OCI-LY1 (cell line): Measurements from ENCODE around the gene BCKDHB.
"Not testable (repeated sequence)": the region's sequence is repeated elsewhere in the genome, so short reads cannot be mapped to it uniquely, and the experiment has no call there.

Experiments used
- H2AFZ ChIP-seq: fragments of 200-600 bp; sonication (generic), shearing (Covaris generic); 2 replicates; pipeline ENCODE4 v1.6.0; 2014; ENCODE audit warnings: antibody characterized with exemption, mild to moderate bottlenecking, low read length
- H3F3A ChIP-seq: fragments of 200-600 bp; sonication (generic), shearing (Covaris generic); 2 replicates; pipeline ENCODE4 v1.6.0; 2014; ENCODE audit warnings: mild to moderate bottlenecking, antibody characterized with exemption, low read length, moderate library complexity; ENCODE audit not compliant: insufficient read depth
- H3K27ac ChIP-seq: fragments of 200-600 bp; sonication (generic); 2 replicates; pipeline ENCODE4 v1.5.1; 2014; ENCODE audit warnings: low read length, mixed run types, mild to moderate bottlenecking, low read depth; ENCODE audit not compliant: poor library complexity, severe bottlenecking
- H3K27me3 ChIP-seq: fragments of 200-600 bp; sonication (generic); 2 replicates; pipeline ENCODE4 v1.6.0; 2014; ENCODE audit warnings: antibody characterized with exemption, mild to moderate bottlenecking, low read length, moderate library complexity; ENCODE audit not compliant: insufficient read depth
- H3K36me3 ChIP-seq: fragments of 200-600 bp; sonication (generic); 2 replicates; pipeline ENCODE4 v1.6.1; 2014; ENCODE audit warnings: mild to moderate bottlenecking, antibody characterized with exemption, low read length, moderate library complexity, mixed read lengths; ENCODE audit not compliant: insufficient read depth
- H3K4me1 ChIP-seq: fragments of 200-600 bp; sonication (generic); 2 replicates; pipeline ENCODE4 v1.5.1; 2014; ENCODE audit warnings: mild to moderate bottlenecking, low read length, moderate library complexity; ENCODE audit not compliant: insufficient read depth, severe bottlenecking
- H3K4me2 ChIP-seq: fragments of 200-600 bp; sonication (generic), shearing (Covaris generic); 2 replicates; pipeline ENCODE4 v1.6.1; 2014; ENCODE audit warnings: low read length
- H3K4me3 ChIP-seq: fragments of 200-600 bp; sonication (generic); 2 replicates; pipeline ENCODE4 v1.5.1; 2014; ENCODE audit warnings: low read length, low read depth, mild to moderate bottlenecking, mixed read lengths; ENCODE audit not compliant: poor library complexity, severe bottlenecking
- H3K79me2 ChIP-seq: fragments of 200-600 bp; shearing (Covaris generic); 2 replicates; pipeline ENCODE4 v1.6.1; 2016; ENCODE audit warnings: mixed run types, low read length, mixed read lengths; ENCODE audit not compliant: insufficient read depth
- H3K9ac ChIP-seq: fragments of 200-600 bp; sonication (generic), shearing (Covaris generic); 2 replicates; pipeline ENCODE4 v1.6.1; 2014; ENCODE audit warnings: mild to moderate bottlenecking, low read length, mixed read lengths
- H3K9me2 ChIP-seq: fragments of 200-600 bp; sonication (generic), shearing (Covaris generic); 2 replicates; pipeline ENCODE4 v1.6.1; 2014; ENCODE audit warnings: low read depth, mild to moderate bottlenecking, low read length, mixed read lengths
- H3K9me3 ChIP-seq: fragments of 200-600 bp; shearing (Covaris generic); 2 replicates; pipeline ENCODE4 v1.6.1; 2014; ENCODE audit warnings: low read length, mixed read lengths
- H4K20me1 ChIP-seq: fragments of 200-600 bp; sonication (generic), shearing (Covaris generic); 2 replicates; pipeline ENCODE4 v1.6.0; 2016; ENCODE audit warnings: mild to moderate bottlenecking, low read length; ENCODE audit not compliant: insufficient read depth
- EZH2 ChIP-seq: fragments of 200-600 bp; sonication (generic), shearing (Covaris generic); IDR thresholded peaks from 2 replicates; pipeline ENCODE4 v1.8.0; 2017; ENCODE audit warnings: borderline replicate concordance, mixed run types, mild to moderate bottlenecking, antibody characterized with exemption, low read length, moderate library complexity, mixed read lengths
- TF ChIP-seq, protein P1 (sequence below): fragments of 200-600 bp; sonication (generic), shearing (Covaris generic); IDR thresholded peaks from 2 replicates; pipeline ENCODE4 v1.5.1; 2017; ENCODE audit warnings: mild to moderate bottlenecking, antibody characterized with exemption, low read length, moderate library complexity, mixed read lengths

BCKDHB gene

DNA sequence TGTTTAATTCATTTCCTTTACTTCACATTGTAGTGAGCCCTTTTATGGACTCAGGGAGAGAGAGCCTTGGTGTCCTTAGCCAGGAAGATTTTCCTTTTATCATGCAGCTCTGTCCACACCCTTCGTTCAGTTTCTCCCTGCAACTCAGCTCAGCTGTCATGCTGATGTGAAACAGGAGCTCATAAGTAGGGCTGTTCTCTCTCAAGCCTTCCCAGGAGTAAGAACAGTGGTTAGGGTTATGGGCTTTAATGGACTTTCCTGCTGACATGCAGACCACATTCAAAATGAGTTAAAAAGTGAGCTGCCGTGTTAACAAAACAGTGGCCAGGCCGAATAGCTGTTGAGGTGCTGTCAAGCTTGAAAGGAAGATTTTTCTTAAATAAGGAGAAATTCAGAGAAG is 104.1 kb downstream of the BCKDHB start:
- no peak overlapping the region for H3K4me2 ChIP-seq
- H3K27ac ChIP-seq: peak overlapping the region; percentile 16
- H3K4me3 ChIP-seq: no peak overlapping the region

DNA sequence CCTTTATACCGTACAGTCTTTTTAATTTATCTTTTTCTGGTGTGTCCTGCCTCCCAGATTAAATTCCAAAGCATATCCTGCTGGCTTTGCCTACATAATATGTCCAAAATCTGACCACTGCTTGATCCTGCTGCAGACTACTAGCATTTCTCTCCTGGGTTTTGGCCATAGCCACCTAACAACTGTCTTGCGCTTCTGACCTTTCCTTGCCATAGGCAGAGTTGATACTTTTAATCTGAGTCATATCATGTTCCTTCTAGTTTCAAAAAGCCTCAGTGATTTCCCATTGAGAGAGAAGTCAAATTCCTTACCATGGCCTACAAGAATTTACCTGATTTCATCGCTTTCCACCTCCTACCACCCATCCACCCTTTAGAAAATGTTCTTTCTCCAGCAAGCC is 104.8 kb downstream of the BCKDHB start:
- Histone ChIP-seq H3K4me3 (no peak overlapping the region), H3K27me3 (no peaks in the 10 kb centered on the region), H3K9me2 (no peaks in the 10 kb centered on the region), H3K27ac (peak overlapping the region; percentile 49), H2AFZ (no peak overlapping the region), H3K79me2 (no peaks in the 10 kb centered on the region), H4K20me1 (no peaks in the 10 kb centered on the region), H3F3A (no peaks in the 10 kb centered on the region), H3K9me3 (no peaks in the 10 kb centered on the region), H3K4me2 (no peak overlapping the region), H3K4me1 (peaks cover 12% of the 10 kb centered on the region), H3K36me3 (no peaks in the 10 kb centered on the region), H3K9ac (no peak overlapping the region)
- TF ChIP-seq, protein P1, sequence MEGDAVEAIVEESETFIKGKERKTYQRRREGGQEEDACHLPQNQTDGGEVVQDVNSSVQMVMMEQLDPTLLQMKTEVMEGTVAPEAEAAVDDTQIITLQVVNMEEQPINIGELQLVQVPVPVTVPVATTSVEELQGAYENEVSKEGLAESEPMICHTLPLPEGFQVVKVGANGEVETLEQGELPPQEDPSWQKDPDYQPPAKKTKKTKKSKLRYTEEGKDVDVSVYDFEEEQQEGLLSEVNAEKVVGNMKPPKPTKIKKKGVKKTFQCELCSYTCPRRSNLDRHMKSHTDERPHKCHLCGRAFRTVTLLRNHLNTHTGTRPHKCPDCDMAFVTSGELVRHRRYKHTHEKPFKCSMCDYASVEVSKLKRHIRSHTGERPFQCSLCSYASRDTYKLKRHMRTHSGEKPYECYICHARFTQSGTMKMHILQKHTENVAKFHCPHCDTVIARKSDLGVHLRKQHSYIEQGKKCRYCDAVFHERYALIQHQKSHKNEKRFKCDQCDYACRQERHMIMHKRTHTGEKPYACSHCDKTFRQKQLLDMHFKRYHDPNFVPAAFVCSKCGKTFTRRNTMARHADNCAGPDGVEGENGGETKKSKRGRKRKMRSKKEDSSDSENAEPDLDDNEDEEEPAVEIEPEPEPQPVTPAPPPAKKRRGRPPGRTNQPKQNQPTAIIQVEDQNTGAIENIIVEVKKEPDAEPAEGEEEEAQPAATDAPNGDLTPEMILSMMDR: no peak
- no peak for TF ChIP-seq EZH2

More for the DNA sequence above, 104.1 kb downstream of the BCKDHB start:
- no peaks in the 10 kb centered on the region for H3K27me3 ChIP-seq
- H3K36me3 ChIP-seq: no peaks in the 10 kb centered on the region
- no peak overlapping the region for H2AFZ ChIP-seq
- H3K4me1 ChIP-seq: peaks cover 12% of the 10 kb centered on the region
- H3K9me3 ChIP-seq: no peaks in the 10 kb centered on the region
- H3F3A ChIP-seq: no peaks in the 10 kb centered on the region
- H3K9ac ChIP-seq: no peak overlapping the region
- no peaks in the 10 kb centered on the region for H3K79me2 ChIP-seq
- TF ChIP-seq, protein P1: no peak
- TF ChIP-seq EZH2: no peak
- no peaks in the 10 kb centered on the region for H4K20me1 ChIP-seq
- no peaks in the 10 kb centered on the region for H3K9me2 ChIP-seq

DNA sequence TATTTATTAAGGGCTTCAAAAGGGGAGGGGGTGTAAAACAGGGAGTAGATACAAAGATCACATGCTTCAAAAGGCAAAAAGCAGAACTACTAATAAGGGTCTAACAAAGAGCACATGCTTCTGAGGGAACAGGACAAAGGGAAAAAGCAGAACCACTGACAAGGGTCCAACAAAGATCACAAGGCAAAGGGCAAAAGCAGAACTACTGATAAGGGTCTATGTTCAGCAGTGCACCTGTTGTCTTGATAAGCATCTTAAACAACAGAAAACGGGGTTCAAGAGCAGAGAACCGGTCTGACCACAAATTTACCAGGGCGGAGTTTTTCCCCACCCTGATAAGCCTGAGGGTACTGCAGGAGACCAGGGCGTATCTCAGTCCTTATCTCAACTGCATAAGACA is 105.4 kb downstream of the BCKDHB start:
- peaks cover 12% of the 10 kb centered on the region for H3K4me1 ChIP-seq
- H3K4me3 ChIP-seq, H3F3A ChIP-seq: not testable (repeated sequence)

DNA sequence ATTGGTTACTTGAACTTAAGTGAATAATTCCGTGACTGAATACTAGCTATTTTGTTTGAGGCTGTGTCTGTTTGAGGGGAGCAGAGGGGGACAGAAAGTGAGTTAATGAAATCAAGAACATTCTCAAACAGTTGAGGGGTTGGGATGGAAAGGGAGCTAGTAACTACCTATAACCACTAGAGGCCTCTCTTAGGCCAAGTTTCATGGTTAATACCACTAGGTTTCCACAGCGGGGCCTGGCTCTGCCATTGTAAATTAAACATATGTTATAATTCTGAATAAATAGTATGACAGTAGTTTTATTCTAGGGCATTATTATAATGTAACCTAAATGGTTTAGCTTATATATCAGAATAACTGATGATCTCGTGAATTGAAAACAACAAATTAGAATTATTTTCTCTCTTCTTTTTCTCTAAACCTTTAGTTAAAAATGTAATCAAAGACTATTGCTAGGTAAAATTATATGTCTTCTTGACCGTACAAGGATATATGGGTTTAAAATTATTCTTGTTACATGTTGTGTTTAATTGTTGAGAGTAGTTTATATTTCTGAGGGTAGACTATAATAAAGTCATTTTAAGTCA is 108.1 kb downstream of the BCKDHB start:
- H3K36me3 ChIP-seq: no peaks in the 10 kb centered on the region
- H3K4me2 ChIP-seq: no peak overlapping the region
- no peak overlapping the region for H3K4me3 ChIP-seq
- H2AFZ ChIP-seq: no peak overlapping the region
- TF ChIP-seq, protein P1: peak; percentile 75
- no peak for TF ChIP-seq EZH2
- H4K20me1 ChIP-seq: no peaks in the 10 kb centered on the region
- H3K9me3 ChIP-seq: no peaks in the 10 kb centered on the region
- H3K27ac ChIP-seq: no peak overlapping the region
- no peak overlapping the region for H3K9ac ChIP-seq
- no peaks in the 10 kb centered on the region for H3K9me2 ChIP-seq
- no peaks in the 10 kb centered on the region for H3F3A ChIP-seq
- H3K79me2 ChIP-seq: no peaks in the 10 kb centered on the region
- no peaks in the 10 kb centered on the region for H3K27me3 ChIP-seq
- H3K4me1 ChIP-seq: peaks cover 12% of the 10 kb centered on the region

More for the DNA sequence above, 105.4 kb downstream of the BCKDHB start:
- H3K9me2 ChIP-seq, H3K79me2 ChIP-seq, H2AFZ ChIP-seq, H4K20me1 ChIP-seq, H3K27ac ChIP-seq, H3K36me3 ChIP-seq, H3K9ac ChIP-seq, H3K9me3 ChIP-seq, H3K4me2 ChIP-seq, H3K27me3 ChIP-seq: not testable (repeated sequence)
